GM12874 (cell line): ENCODE measurements around the gene CDC25B.
A peak's percentile ranks its signal among the peaks of the same experiment; 100 is the strongest.

Source experiments
- CTCF ChIP-seq: IDR thresholded peaks from 2 replicates; pipeline ENCODE4 v1.5.1; 2011; ENCODE audit warnings: low read depth, mild to moderate bottlenecking, control low read depth, low read length, moderate library complexity; ENCODE audit not compliant: insufficient read depth

CDC25B gene

GRCh38 chr20:3813848-3814581 lies 17.9 kb downstream of the CDC25B start:
- no peak for TF ChIP-seq CTCF

- TF ChIP-seq CTCF = no peak
Measured at GRCh38 chr20:3814928-3815495, 18.9 kb downstream of the CDC25B start.

GRCh38 chr20:3815703-3816315 lies 19.7 kb downstream of the CDC25B start:
- no peak for TF ChIP-seq CTCF

GRCh38 chr20:3818155-3819151 lies 22.3 kb downstream of the CDC25B start:
- TF ChIP-seq CTCF = peak; percentile 73

- no peak for TF ChIP-seq CTCF
Measured at GRCh38 chr20:3819411-3820047, 23.4 kb downstream of the CDC25B start.

- TF ChIP-seq CTCF = peak; percentile 97
Measured at GRCh38 chr20:3820048-3820900, 24.2 kb downstream of the CDC25B start, which contains the start of gene AP5S1. AP5S1 (plus strand) TSS chr20:3820547; CDS start chr20:3822118, 1,571 bp downstream.
